Fibroblast of upper back skin (primary cell): Measurements from ENCODE around the gene MRPS2.

Experiments
- DNase-seq: peaks from one replicate; pipeline ENCODE4 v3.0.0-alpha.2; 2013

Gene MRPS2

DNA sequence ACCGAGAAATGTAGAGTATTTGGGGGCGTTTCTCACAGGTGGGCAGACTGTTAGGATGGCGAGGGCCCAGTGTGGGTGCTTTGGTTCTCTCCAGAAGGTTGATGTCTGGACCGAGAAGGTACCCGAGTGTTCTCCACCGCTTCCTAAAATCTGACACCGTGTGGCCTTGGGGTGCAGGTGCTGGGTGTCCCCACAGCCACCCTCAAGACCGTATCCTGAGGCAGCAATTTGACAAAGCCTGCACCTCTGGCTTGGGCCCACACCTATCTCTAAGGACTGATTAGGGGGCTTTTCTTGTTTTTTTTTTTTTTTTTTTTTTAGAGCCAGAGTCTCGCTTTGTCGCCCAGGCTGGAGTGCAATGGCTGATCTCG is 19.6 kb upstream of the MRPS2 start:
- no peak for DNase-seq

DNA sequence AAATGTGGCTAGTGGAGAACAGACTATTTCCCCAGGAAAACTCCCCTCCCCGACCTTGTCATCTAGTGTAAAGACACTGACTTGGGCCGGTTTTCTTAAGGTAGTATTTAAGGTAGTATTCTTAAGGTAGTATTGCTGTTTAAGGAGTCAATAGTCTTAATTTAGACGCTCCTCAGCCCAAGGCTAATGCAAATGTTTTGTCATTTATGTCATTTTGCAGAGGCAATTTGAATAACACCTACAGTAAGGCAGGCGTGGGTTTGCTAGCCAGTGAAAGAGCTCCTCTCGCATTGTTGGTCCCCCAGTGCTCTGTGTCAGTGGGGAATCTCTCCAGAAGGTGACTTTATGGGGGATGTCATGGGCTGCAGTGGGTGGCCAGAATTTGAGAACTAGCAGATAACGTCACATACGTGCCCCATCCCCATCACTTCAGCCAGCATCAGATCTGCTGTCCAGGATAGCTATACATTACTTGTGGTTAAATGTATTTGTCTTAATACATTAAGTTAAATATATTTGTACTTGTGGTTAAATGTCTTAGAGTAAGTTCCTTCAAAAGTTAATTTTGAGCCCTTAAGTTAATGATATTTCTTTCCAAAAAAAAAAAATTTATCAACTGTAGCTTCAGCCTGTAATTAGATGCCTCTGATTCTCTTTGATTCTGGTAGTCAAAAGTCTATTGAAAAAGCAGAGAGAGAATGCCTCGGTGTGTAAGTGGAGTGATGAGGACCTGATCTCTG is 18.3 kb upstream of the MRPS2 start:
- DNase-seq: no peak

DNA sequence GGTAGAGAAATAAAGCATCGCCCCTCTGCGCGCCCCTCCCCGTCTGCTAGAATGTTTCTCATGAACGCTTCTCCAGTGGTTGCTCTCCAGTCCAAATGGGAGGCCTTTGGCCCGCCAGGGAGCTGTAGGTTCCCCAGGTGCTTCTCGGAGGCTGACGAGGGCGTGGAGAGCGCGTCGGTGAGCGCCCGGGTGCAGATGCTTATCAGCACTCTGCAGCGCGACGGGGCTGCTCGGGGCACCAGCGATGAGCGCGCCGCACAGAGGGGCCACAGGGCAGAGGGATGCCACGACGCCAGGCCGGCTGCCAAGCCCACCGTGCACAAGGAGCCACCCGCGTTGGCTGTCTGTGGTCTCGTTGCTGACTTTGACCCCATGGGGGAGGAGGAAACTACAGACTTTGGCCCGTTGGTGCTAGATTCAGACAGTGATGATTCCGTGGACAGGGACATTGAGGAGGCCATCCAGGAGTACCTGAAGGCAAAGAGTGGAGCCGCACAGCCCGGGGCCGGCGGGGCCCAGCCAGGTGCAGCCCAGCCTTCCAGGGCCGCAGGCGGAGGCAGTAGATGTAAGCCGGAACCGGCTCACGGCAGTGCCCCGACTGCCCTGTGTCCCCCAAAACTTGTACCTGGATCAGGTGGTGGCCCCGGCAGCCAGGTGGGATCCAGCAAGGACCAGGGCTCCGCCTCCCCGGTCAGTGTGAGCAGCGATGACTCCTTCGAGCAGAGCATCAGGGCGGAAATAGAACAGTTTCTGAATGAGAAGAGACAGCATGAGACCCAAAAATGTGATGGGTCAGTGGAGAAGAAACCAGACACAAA is 15.8 kb upstream of the MRPS2 start:
- no peak for DNase-seq

DNA sequence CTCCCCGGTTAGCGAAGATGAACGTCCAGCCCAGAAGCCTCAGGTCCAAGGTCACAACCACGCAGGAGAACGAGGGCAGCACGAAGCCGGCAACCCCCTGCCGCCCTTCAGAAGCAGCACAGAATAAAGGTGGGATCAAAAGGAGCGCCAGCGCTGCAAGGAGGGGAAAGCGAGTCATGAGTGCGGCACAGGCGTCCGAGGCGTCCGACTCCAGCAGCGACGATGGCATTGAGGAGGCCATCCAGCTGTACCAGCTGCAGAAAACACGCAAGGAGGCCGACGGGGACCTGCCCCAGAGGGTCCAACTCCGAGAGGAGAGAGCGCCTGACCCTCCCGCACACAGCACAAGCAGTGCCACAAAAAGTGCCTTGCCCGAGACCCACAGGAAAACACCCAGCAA is 15.1 kb upstream of the MRPS2 start:
- no peak for DNase-seq

DNA sequence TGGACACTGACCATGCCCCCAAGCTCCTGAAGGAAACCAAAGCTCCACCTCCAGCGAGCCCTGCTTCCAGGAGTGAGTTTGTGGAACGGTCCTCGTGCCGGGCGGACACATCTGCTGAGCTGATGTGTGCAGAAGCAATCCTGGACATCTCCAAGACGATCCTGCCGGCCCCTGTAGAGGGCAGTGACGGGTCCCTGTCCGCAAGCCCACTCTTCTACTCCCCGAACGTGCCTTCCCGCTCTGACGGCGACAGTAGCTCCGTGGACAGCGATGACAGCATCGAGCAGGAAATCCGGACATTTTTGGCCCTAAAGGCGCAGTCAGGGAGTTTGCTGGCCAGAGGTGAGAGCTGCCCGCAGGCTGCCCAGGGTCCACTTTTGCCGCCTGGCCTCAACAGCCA is 14.7 kb upstream of the MRPS2 start:
- DNase-seq: no peak

DNA sequence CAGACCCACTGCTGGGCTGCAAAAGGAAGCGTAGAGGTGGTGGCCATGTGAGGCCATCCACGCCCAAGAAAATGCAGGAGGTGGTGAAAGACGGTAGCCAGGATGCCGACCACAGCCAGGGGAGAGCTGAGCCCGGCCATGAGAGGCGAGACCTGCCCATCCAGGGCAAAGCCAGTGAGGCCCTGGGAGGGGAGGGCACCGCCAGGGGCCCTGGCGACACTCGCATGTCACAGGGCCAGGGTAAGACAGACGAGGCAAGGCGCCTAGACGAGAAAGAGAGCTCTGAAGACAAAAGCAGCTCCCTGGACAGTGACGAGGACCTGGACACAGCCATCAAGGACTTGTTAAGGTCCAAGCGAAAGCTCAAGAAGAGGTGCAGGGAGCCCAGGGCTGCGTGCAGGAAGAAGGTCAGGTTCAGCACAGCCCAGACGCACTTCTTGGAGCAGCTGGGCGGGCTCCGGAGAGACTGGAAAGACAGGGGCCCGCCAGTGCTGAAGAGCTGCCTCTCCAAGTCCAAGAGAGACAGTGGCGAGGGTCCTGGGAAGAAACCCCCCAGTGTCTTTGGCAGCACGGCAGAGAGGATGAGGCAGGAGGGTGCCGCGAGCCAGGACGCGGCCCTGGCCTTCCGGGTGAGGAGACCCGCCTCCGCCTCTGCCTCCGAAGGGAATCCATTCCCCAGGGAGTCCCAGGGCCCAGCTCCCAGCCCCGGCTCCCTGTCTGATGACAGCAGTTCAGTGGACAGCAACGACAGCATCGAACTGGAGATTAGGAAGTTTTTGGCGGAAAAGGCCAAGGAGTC is 14.0 kb upstream of the MRPS2 start:
- no peak for DNase-seq

DNA sequence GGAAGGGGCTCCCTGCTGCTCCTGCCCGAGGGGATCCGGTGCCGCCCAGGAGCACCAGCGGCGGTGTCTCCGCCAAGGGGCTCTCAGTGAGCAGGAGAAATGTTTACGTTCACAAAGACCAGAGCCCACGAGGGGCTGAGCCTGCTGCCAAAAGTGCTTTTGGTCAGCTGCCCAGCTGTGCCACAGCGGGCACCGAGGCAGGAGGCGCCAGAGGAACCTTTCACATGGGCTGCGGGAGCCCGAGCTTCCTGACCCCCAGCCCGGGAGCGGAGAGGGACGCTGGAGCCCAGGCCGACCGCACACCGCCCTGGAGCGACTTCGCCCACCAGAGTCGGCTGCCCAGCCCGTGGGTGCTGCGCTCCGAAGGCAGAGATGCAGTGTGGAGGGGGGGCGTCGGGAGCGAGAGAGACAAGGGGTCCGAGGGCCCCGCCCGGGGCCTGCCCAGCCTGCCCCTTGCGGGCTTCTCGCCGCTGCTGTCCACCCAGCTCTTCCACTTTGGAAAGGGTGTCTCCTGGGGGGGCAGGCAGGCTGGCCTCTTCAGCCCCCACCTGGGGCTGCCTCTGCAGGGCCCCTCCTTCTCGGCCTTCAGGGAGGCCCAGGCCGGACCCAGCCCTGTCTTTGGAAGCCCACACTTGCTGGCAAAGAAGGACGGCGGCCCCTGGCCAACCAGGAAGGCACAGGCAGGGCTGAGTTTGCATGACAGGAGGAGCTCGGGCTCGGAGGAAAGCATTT is 13.0 kb upstream of the MRPS2 start:
- DNase-seq: no peak

DNA sequence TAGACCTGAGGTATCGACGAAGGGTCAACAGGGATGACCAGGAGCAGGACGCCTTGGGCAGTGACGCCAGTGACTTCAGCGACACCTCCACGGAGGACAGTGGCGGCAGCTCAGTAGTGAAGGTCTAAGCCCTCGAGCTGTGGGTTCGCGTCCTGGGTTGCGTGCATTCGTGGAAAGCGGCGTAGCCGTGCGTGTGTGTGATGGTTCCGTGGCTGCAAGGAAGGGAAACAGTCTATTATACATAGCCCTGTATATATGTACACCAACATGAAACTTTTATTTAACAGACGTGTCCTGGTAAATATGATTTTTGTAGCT is 12.5 kb upstream of the MRPS2 start:
- no peak for DNase-seq

DNA sequence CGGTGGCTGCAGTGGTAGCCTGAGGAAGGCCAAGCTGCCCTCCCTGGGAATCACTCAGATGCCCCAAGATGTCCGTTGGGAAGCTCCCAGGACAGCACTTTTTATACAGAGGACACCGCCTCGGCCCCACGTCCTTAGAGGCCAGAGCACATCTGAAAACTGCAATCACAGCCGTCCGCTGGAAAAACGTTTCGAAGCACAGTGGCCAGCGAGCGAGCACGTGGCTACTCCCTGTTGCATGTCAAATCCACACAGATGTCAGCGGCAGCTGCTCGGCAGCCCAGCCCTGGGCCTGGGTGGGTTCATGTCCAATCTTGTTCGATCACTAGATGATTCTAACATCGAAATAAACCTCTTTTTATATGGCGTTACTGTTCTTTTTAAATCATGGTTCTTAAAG is 12.0 kb upstream of the MRPS2 start:
- DNase-seq: no peak

DNA sequence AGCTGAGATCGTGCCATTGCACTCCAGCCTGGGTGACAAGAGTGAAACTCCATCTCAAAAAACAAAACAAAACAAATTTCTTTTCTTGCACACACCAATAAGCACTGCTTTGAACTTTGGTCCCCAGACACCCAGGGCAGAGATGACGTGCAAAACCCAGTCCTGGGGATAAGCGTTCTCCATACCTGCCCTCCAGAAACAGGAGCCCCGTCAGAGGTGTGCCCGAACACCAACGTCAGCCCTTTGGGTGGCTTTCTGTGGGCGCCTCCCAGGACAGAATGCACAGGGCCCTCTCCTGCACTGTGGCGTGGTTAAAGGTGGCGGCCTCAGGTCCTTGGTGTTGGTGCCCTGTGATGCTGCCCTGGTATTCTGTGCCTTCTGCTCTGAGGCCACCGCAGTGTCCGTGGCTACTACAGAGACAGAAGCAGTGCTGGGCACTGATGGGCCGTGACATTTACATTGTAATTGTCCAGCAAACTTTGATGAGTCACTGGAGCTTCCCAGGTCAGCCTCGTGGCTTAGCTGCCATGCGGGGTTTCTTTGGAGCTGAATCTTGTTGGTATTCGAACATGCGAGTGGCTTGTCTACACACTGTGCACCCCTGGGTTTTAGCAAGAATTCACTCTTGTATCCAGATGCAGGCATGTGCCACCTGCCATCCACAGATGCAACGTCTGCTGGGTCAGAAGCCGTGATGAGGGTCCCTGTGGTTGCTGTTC is 11.1 kb upstream of the MRPS2 start:
- no peak for DNase-seq

DNA sequence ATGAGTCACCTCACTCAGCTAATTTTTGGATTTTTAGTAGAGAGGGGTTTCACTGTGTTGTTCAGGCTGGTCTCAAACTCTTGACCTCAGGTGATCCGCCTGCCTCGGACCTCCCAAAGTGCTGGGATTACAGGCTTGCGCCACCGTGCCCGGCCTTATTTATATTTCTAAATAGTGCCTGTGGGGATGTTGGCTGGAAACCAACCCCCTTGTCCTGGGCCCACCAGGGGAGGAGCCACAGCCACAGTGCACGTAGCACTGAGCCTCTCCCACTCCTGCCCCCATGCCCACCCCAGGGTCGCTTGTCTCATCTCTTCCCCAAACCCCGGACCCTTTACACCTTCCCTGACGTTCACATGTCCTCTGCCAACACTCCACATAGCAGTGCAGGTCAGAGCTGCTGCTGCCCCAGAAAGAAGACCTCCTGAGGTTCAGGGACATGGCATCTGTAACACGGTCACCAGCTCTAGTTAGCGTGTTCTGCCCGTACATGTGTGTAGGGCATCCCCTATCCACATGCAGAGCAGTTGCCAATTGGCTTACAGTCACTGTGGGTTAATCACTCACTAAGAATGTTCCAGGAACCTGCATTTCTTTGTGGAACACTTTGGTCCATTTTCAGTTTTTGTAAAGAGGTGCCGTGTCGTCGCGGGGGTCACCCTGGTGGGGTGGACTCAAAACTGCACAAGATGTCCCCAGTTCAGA is 10.2 kb upstream of the MRPS2 start:
- DNase-seq: no peak

DNA sequence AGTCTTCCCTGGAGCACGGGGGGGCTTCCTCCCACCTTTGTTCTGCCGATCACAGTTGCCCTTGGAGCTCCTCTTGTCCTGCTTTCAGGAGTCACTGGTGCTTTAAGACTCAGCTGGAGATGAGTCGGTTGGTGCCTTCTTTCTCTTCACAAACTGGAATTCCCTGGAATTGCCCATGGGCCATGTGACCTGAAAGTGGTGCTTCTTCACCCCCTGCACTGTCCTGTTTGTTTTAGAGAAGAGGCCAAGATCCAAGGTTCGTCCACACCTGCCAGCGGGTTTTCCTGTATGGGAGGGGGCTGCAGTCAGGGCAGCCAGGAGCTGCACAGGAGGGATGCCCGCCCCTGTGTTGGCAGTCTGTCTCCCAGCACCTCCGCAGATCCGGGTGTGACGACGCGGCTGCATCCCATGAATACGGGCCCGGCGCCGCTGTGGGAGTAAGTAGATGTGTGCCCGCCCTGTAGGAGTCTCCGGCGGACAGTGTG is 9.5 kb upstream of the MRPS2 start:
- DNase-seq: no peak

DNA sequence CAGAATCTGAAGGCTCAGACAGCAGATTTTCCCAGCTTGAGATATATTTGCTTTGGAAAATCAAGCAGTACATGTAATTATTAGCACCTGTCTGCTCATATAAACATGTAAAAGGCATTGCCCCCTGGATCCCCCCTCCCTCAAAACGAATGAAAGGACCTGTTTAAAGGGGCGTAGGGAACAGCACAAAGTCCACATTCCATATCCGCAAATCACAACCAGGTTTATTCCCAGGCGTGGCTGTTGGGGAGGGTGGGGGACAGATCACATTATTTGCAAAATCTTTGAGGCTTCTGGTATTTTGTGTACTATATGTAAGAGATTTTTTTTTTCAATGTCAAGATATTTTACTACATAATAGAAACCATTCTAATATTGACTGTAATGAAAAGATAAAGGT is 8.7 kb upstream of the MRPS2 start:
- no peak for DNase-seq

DNA sequence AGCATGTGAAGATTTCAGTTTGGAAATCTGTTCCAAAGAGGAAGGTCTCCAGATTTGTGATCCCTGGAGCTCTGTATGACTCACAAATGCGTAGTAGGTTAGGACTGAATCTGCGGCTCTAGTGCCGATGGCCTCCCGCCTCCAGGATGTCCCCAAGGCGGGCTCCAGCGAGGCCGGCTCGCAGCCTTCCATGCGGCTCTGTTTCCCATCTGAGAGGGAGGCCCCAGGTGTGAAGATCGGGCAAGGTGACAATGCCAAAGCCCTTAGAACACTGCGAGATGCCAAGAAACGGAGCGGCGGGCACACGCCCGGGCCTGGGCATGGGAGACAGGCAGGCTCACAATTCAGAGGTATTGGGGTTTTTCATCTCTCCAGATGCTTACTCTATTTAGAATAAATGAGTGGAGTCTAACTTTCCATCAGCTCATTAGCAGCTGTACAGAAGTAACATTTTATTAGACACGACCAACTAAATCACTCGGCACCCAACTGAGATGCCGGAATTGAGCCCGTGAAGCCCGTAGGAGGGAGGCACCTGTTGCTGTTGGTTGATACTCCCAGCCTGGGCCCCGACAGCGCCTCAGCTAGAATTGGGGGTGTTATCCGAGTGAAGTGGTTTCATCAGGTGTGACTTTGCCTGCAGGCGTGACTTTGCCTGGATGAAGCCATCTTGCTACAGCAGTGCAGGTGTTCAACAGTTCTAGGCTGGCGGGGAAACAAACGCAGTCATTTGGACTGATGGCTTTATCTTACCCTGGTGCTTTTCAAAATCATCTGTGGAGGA is 7.4 kb upstream of the MRPS2 start:
- no peak for DNase-seq

DNA sequence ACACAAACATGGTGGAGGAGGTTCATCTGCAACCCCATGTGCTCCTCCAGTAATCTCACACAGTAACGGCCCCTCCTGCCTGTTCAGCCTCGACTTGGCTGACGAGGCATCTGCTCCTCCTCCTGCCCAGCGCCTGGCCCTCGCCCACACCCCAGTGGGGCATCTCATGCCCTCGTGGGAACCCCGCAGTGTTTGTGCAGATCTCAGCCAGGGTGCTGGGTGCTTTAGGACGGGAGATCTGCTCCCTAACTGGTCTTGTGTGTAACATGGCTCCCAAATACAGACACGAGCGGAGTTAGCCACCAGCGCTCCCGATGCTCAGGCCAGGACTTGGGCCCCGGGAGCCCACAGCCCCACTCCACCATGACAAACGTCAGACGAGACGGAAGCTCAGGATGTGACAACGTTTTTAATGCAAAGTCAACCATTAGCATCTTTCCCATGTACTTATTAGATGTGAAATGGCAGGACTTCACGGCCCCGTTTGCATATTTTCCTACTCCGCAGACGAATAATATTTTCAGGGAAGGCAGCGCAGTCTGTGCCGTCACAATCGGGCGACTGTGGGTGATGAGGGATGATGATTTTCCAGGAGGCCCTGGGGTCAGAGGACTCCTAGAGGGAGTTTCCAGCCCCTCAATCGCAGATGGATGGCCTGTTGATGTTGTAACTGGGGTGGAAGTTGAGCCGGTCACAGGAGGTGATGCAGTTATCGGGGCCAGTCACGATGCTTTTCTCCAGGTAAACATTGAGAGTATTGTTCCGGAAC is 5.5 kb upstream of the MRPS2 start:
- DNase-seq: no peak

DNA sequence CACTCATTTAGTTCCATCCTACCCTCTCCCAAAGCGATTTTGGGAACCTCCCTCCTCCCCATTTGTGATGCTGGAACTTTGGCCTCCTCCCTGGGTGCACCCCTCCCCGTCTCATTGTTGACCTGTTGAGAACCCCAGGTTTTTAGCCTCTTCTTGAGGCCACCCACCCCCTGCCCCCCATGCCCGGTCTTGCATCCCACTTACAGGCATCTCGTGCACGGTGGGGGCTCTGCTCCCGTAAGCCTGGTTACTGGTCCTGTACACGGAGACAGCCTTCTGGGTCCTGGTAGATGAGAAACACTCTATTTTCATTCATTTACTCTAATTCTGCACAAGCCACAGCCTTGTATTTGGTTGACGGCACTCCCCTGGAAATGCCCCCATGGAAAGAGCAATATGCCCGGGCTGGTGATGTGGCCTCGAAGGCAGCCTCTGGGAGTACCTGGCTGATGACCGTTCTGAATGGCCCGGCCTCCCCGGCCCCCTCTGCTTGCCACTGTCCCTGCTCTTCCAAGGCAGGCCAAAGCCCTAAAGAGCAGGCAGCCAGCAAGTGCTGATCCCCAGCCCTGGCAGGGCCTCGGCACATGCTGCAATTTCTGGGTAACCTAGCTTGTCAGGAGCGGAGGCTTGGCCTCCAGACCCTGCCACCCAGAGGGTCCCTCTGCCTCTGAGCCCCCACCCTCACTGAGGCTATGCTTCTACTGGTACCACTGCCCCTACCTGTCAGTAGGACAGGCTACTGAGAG is 1.9 kb upstream of the MRPS2 start:
- no peak for DNase-seq

DNA sequence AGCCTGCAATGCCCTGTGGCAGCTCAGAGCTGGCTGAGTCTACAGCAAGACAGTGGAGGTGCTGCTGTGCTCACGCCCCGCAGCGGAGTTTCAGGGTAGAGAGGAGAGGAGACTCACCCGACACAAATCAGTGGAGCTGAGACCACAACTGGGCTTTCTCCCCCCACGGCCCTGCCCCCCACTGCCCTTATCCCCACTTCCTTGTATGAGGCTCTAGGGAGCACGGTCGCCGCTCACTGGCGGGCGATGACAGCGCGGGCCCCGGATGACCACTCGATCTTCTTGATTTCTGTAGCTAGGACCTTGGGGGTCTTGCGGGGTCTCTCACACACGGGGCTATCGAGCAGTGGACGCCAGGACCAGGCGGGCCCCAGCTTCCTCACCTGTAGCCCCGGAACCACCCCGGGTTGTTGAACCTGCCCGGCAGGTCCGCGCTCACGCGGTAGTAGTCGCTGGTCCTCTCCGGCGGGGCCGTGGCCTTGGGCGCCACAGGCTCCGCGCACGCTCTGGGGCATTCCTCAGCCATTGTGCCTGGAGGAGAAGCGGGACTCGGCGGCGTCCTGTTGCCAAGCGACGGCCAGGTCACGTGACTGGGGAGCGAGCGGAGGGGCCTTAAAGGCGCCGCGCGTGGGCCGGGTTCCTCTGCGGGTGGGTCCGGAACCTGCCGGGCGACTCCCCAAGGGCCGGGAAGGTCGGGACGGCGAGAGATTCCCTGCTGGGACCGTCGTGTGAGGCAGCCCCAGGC is 984 bp upstream of the MRPS2 start:
- DNase-seq: peak; percentile 86

DNA sequence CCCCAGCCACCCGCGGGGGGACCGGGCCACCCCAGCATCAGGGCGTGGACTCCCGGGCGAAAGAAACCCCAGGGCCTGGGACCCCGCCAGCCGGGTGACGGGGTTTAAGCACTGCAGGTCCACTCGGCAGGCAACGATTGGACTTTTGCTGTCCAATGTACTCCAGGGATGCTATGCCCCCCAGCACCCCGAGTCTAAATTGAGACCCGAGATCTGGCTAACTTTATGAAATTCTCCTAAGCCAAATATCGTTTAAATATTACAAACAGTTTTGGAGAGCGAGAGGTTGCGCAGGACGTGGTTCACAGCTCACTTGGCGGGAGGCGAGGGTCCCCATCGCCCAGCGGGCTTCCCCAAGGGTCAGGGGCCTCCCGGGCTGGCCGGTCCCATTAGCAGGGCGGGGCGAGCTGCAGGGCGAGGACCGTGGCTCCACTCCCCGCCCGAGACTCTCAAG is 384 bp upstream of the MRPS2 start:
- DNase-seq: no peak
